Nephron progenitor cell (in vitro differentiated cells): Measurements from ENCODE around the gene DEFB116.
"Not testable (repeated sequence)": the region's sequence is repeated elsewhere in the genome, so short reads cannot be mapped to it uniquely, and the experiment has no call there.

Experiments
- DNase-seq: peaks from one replicate; pipeline ENCODE4 v3.0.0; 2021
- H3K27ac Mint-ChIP-seq: 2 replicates; pipeline ENCODE4 v1.8.0; 2021; ENCODE audit warnings: mild to moderate bottlenecking, moderate library complexity, mixed read lengths
- H3K27me3 Mint-ChIP-seq: 2 replicates; pipeline ENCODE4 v1.8.0; 2021; ENCODE audit warnings: mild to moderate bottlenecking, low read depth, mixed read lengths; ENCODE audit not compliant: poor library complexity
- H3K36me3 Mint-ChIP-seq: 2 replicates; pipeline ENCODE4 v1.8.0; 2021; ENCODE audit warnings: low read depth, mixed read lengths
- H3K4me1 Mint-ChIP-seq: 2 replicates; pipeline ENCODE4 v1.8.0; 2021; ENCODE audit warnings: mixed read lengths
- H3K4me3 Mint-ChIP-seq: 2 replicates; pipeline ENCODE4 v1.8.0; 2021; ENCODE audit warnings: mild to moderate bottlenecking, moderate library complexity, mixed read lengths
- H3K9me3 Mint-ChIP-seq: 2 replicates; pipeline ENCODE4 v1.8.0; 2021; ENCODE audit warnings: mild to moderate bottlenecking, moderate library complexity, mixed read lengths
- TF ChIP-seq, protein P1 (sequence below): fragments of 200-600 bp; sonication (generic); IDR thresholded peaks from 2 replicates; pipeline ENCODE4 v1.5.0; 2021; ENCODE audit warnings: antibody characterized with exemption

The DEFB116 gene

DNA sequence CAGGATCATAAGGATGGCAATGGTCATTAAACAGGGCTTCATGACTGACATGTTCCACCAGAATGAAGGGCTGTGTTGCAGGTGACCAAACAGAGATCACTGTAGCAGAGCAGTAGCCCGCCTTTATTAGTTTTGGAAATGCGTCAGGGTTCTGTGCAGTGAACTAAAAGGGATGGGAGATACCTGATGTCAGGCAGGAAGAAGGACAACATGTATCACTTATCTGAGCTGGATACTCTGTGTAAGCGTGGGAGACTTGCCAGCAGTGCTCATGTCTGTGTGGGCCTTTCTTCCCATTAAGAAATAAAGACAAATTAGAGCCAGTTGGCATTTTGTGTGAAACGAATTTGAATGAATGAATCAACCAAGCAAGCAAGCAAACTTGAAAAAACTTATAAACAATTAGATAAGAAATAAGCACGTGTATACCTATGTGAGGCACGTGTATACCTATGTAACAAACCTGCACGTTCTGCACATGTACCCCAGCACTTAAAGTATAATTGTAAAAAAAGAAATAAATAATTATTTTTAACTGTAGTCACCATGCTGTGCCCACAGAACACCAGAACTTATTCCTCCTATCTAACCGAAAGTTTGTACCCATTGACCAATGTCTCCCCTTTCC lies at the start of gene DEFB116:
Gene DEFB116, minus strand, starts transcription at position 51 of the 628 bp plus-strand sequence. Its CDS starts 0 bp downstream, at position 51.
- H3K4me1 Mint-ChIP-seq = no peaks in the 10 kb centered on the region
- H3K27ac Mint-ChIP-seq = no peak within 1 kb of the TSS
- no peak for DNase-seq
- H3K36me3 Mint-ChIP-seq = no peaks in the 10 kb centered on the region
- TF ChIP-seq, protein P1, sequence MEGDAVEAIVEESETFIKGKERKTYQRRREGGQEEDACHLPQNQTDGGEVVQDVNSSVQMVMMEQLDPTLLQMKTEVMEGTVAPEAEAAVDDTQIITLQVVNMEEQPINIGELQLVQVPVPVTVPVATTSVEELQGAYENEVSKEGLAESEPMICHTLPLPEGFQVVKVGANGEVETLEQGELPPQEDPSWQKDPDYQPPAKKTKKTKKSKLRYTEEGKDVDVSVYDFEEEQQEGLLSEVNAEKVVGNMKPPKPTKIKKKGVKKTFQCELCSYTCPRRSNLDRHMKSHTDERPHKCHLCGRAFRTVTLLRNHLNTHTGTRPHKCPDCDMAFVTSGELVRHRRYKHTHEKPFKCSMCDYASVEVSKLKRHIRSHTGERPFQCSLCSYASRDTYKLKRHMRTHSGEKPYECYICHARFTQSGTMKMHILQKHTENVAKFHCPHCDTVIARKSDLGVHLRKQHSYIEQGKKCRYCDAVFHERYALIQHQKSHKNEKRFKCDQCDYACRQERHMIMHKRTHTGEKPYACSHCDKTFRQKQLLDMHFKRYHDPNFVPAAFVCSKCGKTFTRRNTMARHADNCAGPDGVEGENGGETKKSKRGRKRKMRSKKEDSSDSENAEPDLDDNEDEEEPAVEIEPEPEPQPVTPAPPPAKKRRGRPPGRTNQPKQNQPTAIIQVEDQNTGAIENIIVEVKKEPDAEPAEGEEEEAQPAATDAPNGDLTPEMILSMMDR = no peak
- peaks cover 88% of the 10 kb centered on the region for H3K9me3 Mint-ChIP-seq
- H3K27me3 Mint-ChIP-seq = no peaks in the 10 kb centered on the region
- H3K4me3 Mint-ChIP-seq = no peak within 1 kb of the TSS

DNA sequence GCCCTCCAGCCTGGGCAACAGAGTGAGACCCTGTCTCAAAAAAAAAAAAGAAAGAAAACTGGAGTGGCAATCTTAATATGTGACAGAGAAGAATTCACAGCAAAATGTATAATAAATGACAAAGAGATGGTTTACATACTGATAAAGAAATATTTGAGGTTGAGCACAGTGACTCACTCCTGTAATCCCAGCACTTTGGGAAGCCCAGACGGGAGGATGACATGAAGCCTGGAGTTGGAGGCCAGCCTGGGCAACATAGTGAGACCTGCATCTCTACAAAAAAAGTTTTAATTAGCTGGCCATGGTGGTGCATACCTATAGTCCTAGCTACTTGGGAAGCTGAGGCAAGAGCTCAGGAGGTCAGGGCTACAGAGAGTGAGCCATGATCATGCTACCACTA lies 47.6 kb upstream of the DEFB116 start:
- no peak for DNase-seq
- Mint-ChIP-seq H3K4me3 (no peak overlapping the region), H3K27ac (no peak overlapping the region), H3K9me3 (peaks cover 62% of the 10 kb centered on the region), H3K27me3 (no peaks in the 10 kb centered on the region), H3K4me1 (no peaks in the 10 kb centered on the region), H3K36me3 (no peaks in the 10 kb centered on the region)
- TF ChIP-seq, protein P1 = no peak

DNA sequence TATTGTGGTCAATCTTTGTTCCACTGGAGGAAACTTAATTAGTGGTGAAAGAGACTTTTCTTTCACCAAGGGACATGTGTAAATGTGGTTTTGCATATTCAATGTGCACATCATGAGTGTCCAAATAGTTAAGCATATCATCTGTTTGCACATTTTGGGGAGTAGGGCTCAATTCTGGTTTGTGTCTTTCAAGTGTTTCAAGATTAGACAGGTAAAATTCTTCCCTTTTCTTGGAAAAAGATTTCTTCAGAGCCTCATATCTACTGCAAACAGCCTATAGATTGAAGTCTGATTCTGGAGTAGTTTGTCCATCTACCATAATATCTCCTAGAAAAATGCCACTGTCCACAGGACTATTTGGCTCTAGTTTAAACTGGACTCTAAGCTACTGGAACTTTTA lies 33.1 kb upstream of the DEFB116 start:
- no peak overlapping the region for H3K27ac Mint-ChIP-seq
- no peak overlapping the region for H3K4me3 Mint-ChIP-seq

GRCh38 chr20:31330893-31331292 lies 22.5 kb upstream of the DEFB116 start:
- no peaks in the 10 kb centered on the region for H3K27me3 Mint-ChIP-seq
- H3K4me3 Mint-ChIP-seq = no peak overlapping the region
- no peaks in the 10 kb centered on the region for H3K4me1 Mint-ChIP-seq
- TF ChIP-seq, protein P1 = no peak
- no peak for DNase-seq
- peaks cover 53% of the 10 kb centered on the region for H3K9me3 Mint-ChIP-seq
- H3K36me3 Mint-ChIP-seq = no peaks in the 10 kb centered on the region
- H3K27ac Mint-ChIP-seq = no peak overlapping the region

More for the DNA sequence above, 33.1 kb upstream of the DEFB116 start:
- Mint-ChIP-seq H3K36me3 (no peaks in the 10 kb centered on the region), H3K4me1 (no peaks in the 10 kb centered on the region), H3K27me3 (no peaks in the 10 kb centered on the region), H3K9me3 (peaks cover 40% of the 10 kb centered on the region)
- DNase-seq = no peak
- TF ChIP-seq, protein P1 = no peak

- no peak for DNase-seq
- H3K27me3 Mint-ChIP-seq = peaks cover 3% of the 10 kb centered on the region
- TF ChIP-seq, protein P1 = no peak
- H3K27ac Mint-ChIP-seq = no peak overlapping the region
- H3K4me3 Mint-ChIP-seq = no peak overlapping the region
- H3K9me3 Mint-ChIP-seq = peaks cover 79% of the 10 kb centered on the region
- H3K4me1 Mint-ChIP-seq = no peaks in the 10 kb centered on the region
- H3K36me3 Mint-ChIP-seq = no peaks in the 10 kb centered on the region
These were observed 14.1 kb upstream of the DEFB116 start for GRCh38 chr20:31322504-31322903.

DNA sequence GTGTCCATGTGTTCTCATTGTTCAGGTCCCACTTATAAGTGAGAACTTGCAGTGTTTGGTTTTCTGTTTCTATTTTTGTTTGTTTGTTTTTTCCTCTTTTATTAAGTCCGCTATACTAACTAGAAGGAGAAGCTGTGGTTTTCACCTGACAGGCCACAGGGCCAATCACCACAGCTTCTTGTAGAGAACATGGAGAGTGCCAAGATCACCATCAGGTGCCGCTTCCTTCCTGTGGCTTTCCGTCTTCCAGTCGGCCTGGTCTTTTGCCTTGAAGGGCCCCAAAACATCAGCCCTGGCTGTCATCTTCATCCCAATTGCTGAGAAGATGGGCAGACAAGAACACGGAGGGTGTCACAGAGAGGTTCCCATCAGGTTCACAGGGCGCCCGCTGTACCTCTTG lies 23.4 kb downstream of the DEFB116 start:
- H3K27me3 Mint-ChIP-seq, H3K27ac Mint-ChIP-seq, H3K4me1 Mint-ChIP-seq, H3K36me3 Mint-ChIP-seq, DNase-seq, H3K4me3 Mint-ChIP-seq: not testable (repeated sequence)
- peaks cover 90% of the 10 kb centered on the region for H3K9me3 Mint-ChIP-seq
